Spinal cord (tissue), 10 donors: ENCODE data around the gene FAM216A. TPM values are rescaled to one million over a fixed set of nuclear protein-coding genes. Genes with fewer than 3 reads are reported as not detected.
"Not testable (repeated sequence)": the region's sequence is repeated elsewhere in the genome, so short reads cannot be mapped to it uniquely, and the experiment has no call there.

Experiments
- DNase-seq, 6 donors: peaks; one replicate each; pipeline versions ENCODE4 v3.0.0 to v3.0.0-alpha.2; 2013 to 2015; ENCODE audit warnings: low spot score in 6 of 6, low read depth in 4 of 6
- H3K27ac ChIP-seq: one replicate; pipeline ENCODE4 v1.5.1; 2013; ENCODE audit warnings: low read depth, low read length, control low read depth
- H3K27me3 ChIP-seq: one replicate; pipeline ENCODE4 v1.6.1; 2013; ENCODE audit warnings: low read length; ENCODE audit not compliant: control insufficient read depth, insufficient read depth
- H3K36me3 ChIP-seq: one replicate; pipeline ENCODE4 v1.6.1; 2013; ENCODE audit warnings: low read length; ENCODE audit not compliant: control insufficient read depth, insufficient read depth
- H3K4me1 ChIP-seq: one replicate; pipeline ENCODE4 v1.6.1; 2013; ENCODE audit warnings: low read length; ENCODE audit not compliant: control insufficient read depth, insufficient read depth
- H3K4me3 ChIP-seq: one replicate; pipeline ENCODE4 v1.5.1; 2013; ENCODE audit warnings: low read depth, low read length, control low read depth
- H3K9me3 ChIP-seq: one replicate; pipeline ENCODE4 v1.6.1; 2013; ENCODE audit warnings: low read length; ENCODE audit not compliant: control insufficient read depth, insufficient read depth
- WGBS: methylation state at CpG from one replicate; pipeline ENCODE4 v1.1.5; 2013; ENCODE audit warnings: missing lambda C conversion rate; ENCODE audit not compliant: insufficient coverage; 5-methylcytosine and 5-hydroxymethylcytosine counted together
- long read RNA-seq, 4 donors: transcript quantifications; one replicate each; lab custom pipeline, GENCODE V29; 2026
- polyA plus RNA-seq, 2 donors: library from polyadenylated mRNA; unstranded; fragments of 120-200 nt; gene quantifications; one replicate each; pipeline ENCODE4 v1.2.1, GENCODE V29; 2013; ENCODE audit not compliant: insufficient read length in 2 of 2
- total RNA-seq, 2 donors: library from RNA; depleted of rRNA in 1 of 2; stranded (reverse); fragments of 120-200 nt in 1 of 2; fragments of >200 nt in 1 of 2; gene quantifications; one replicate each; pipeline versions ENCODE4 v1.2.3 to v1.2.4, GENCODE V29; 2013 to 2014
- donor health status: healthy.

Gene FAM216A, protein sequence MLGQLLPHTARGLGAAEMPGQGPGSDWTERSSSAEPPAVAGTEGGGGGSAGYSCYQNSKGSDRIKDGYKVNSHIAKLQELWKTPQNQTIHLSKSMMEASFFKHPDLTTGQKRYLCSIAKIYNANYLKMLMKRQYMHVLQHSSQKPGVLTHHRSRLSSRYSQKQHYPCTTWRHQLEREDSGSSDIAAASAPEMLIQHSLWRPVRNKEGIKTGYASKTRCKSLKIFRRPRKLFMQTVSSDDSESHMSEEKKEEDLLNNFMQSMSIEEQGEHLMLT
- total RNA-seq: 10 to 100 TPM; 24.4 to 37.4 TPM
- polyA plus RNA-seq: 10 to 100 TPM; 69.5 to 77.2 TPM
- long read RNA-seq, donor 1, transcript FAM216A-204 (2 exons, 1,384 nt): minor isoform, 7 of 52 reads
- long read RNA-seq, donor 1, transcript FAM216A-201 (7 exons, 1,582 nt): major isoform, 30 of 52 reads
- long read RNA-seq, donor 1, partial matches to known transcripts: 6 of 52 reads
- long read RNA-seq, donor 1, other reads (novel, unspliced or antisense): 9 of 52 reads
- long read RNA-seq, donor 2, transcript FAM216A-201 (7 exons, 1,582 nt): major isoform, 11 of 13 reads
- long read RNA-seq, donor 2, partial matches to known transcripts: 0 of 13 reads
- long read RNA-seq, donor 2, other reads (novel, unspliced or antisense): 0 of 13 reads
- long read RNA-seq, donor 3, transcript FAM216A-201 (7 exons, 1,582 nt): major isoform, 7 of 123 reads
- long read RNA-seq, donor 3, partial matches to known transcripts: 115 of 123 reads
- long read RNA-seq, donor 3, other reads (novel, unspliced or antisense): 0 of 123 reads
- long read RNA-seq, donor 4, transcript FAM216A-201 (7 exons, 1,582 nt): major isoform, 8 of 490 reads
- long read RNA-seq, donor 4, partial matches to known transcripts: 428 of 490 reads
- long read RNA-seq, donor 4, other reads (novel, unspliced or antisense): 52 of 490 reads

DNA sequence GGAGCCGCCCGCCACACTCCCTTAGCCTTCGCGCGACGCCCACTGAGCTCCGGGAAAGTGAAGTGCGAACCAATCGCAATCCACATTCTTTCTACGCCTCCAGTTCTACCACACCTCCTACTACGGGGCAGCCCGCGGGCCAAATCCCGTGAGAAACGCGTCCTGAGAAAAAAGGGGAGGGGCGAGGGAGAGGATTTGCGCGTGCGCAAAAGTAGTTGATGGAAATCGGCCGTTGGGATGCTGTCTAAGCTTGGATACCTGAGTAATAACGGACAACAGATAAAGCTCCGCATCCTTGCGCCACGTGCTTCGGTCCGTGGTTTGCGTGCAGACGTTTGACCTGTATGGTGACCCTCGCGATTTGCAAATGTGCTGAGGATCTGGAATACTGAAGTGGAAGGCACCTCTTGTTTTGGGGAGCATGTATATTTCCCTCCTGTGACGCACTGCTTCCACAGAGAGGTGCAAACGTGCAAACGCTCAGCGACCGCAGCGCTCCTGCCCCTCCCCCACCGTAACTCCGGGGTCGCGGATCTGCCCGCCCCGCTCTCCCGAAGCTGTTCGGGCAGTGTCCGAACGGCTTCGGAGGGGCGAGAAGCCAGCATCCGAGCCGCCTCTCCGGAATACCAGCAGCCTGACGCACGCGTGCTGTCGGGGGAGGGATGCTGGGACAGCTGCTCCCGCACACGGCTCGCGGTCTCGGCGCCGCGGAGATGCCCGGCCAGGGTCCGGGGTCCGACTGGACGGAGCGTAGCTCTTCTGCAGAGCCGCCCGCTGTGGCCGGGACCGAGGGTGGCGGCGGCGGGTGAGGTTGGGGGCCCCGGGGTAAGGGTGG is at the start of gene FAM216A, which contains the start of gene GPN3:
Gene FAM216A, plus strand, starts transcription at position 632 of the 835 bp plus-strand sequence. Its CDS starts 31 bp downstream, at position 663.
Gene GPN3, minus strand, starts transcription at position 44 of the 835 bp plus-strand sequence. CDS start 54 bp downstream, outside the sequence.
- peaks cover 6% of the 10 kb centered on the region for H3K36me3 ChIP-seq
- WGBS: under 1% methylated on average over 73 of the region's 78 CpGs

DNA sequence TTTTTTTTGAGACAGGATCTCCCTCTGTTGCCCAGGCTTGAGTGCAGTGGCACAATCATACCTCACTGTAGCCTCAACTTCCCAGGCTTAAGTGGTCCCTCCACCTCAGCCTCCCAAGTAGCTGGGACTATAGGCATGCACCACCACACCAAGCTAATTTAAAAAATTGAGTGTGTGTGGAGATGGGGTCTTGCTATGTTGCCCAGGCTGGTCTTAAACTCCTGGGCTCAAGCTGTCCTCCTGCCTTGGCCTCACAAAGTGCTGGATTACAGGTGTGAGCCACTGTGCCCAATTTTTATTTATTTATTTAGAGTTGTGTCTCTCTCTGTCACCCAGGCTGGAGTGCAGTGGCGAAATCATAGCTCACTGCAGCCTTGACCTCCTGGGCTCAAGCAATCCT is 48.0 kb upstream of the FAM216A start:
- not testable (repeated sequence) for H3K27ac ChIP-seq, H3K4me1 ChIP-seq, H3K36me3 ChIP-seq, H3K27me3 ChIP-seq, DNase-seq, H3K9me3 ChIP-seq, H3K4me3 ChIP-seq
- no CpG with 5 or more reads among the region's 1 CpG for WGBS

More for the DNA sequence above, at the start of gene FAM216A, which contains the start of gene GPN3:
- peaks cover 20% of the 10 kb centered on the region for H3K4me1 ChIP-seq
- no peaks in the 10 kb centered on the region for H3K27me3 ChIP-seq
- DNase-seq: peak; percentile 96 to 100 (median 99)
- peak within 1 kb of the TSS; percentile 88 for H3K4me3 ChIP-seq
- H3K27ac ChIP-seq: peak within 1 kb of the TSS; percentile 99
- H3K9me3 ChIP-seq: no peaks in the 10 kb centered on the region

DNA sequence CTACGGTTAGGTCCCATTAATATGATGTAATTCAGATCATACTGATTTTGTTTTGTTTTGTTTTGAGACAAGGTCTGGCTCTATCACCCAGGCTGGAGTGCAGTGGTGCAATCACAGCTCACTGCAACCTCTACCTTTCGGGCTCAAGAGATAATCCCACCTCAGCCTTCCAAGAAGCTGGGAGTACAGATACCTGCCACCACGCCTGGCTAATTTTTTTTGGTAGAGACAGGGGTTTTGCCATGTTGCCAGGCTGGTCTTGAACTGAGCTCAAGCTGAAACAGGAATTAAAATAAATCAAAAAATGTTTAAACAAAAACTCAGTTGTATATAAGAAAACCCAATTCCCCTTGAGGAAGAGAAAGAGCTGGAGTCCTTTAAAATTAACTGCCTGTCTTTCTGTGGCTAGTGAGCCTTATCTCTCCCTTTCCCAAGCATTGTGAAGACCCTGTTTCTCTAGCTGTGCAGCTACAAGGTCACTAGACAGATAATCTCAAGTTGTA is 47.4 kb upstream of the FAM216A start:
- Histone ChIP-seq H3K27ac (no peak overlapping the region), H3K27me3 (no peaks in the 10 kb centered on the region), H3K4me1 (no peaks in the 10 kb centered on the region), H3K9me3 (no peaks in the 10 kb centered on the region), H3K36me3 (no peaks in the 10 kb centered on the region), H3K4me3 (no peak overlapping the region)
- no peak for DNase-seq
- no CpG with 5 or more reads among the region's 3 CpGs for WGBS

GRCh38 chr12:110421701-110422100 is 46.9 kb upstream of the FAM216A start:
- H3K27me3 ChIP-seq: no peaks in the 10 kb centered on the region
- H3K27ac ChIP-seq: no peak overlapping the region
- no peaks in the 10 kb centered on the region for H3K4me1 ChIP-seq
- no CpG with 5 or more reads among the region's 4 CpGs for WGBS
- no peak overlapping the region for H3K4me3 ChIP-seq
- DNase-seq: no peak
- no peaks in the 10 kb centered on the region for H3K36me3 ChIP-seq
- H3K9me3 ChIP-seq: no peaks in the 10 kb centered on the region

DNA sequence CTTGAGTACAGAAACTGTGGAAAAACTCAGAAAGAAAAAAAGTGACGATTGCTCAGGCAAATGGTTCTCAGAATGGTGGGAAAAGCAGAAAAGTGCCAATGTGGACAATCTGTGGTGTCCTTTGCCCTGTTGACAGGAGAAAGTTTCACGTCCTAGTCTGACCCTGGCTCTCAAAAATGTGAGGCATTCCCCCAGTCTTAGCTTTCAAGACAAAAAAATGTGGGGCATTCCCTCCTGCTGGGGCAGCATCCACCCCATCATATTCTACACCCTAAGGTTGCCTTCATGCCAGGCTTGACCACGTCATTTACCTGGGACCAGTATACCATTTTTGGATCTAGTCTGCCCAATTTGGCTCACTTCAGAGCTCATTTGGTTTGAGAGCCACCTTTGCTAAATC is 44.4 kb upstream of the FAM216A start:
- Histone ChIP-seq H3K4me3 (no peak overlapping the region), H3K27ac (no peak overlapping the region), H3K4me1 (no peaks in the 10 kb centered on the region), H3K36me3 (no peaks in the 10 kb centered on the region), H3K27me3 (no peaks in the 10 kb centered on the region), H3K9me3 (no peaks in the 10 kb centered on the region)
- no peak for DNase-seq
- 82% methylated on average over 3 of the region's 3 CpGs for WGBS

GRCh38 chr12:110426406-110426805 is 42.2 kb upstream of the FAM216A start:
- WGBS: 100% methylated on average over 1 of the region's 3 CpGs
- H3K4me1 ChIP-seq: peaks cover under 1% of the 10 kb centered on the region
- H3K27me3 ChIP-seq: no peaks in the 10 kb centered on the region
- no peak overlapping the region for H3K4me3 ChIP-seq
- H3K9me3 ChIP-seq: no peaks in the 10 kb centered on the region
- H3K27ac ChIP-seq: no peak overlapping the region
- H3K36me3 ChIP-seq: no peaks in the 10 kb centered on the region
- no peak for DNase-seq

DNA sequence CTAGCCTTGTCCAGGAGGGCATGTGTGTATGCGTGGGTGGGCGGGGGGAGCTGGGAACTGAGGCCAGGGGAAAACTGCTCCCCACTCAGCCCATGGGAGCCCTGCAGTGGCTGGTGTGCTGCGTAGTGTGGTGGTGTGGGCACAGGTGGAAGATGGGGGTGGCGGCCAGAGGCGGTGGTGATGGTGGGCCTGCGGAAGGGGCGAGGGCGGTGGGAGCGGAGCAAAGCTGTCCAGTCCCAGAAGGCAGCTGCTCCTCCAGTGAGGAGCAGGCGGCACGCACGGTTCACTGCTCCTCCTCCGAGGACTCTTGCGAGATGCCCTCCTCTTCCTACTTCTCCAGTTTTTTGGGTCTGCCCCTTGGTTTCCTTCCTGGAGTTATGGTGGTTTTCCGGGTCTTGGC is 39.0 kb upstream of the FAM216A start:
- not testable (repeated sequence) for H3K9me3 ChIP-seq, H3K4me1 ChIP-seq, H3K4me3 ChIP-seq, H3K27me3 ChIP-seq, H3K27ac ChIP-seq, DNase-seq
- 97% methylated on average over 10 of the region's 15 CpGs for WGBS
- H3K36me3 ChIP-seq: peaks cover 11% of the 10 kb centered on the region

- H3K27me3 ChIP-seq: no peaks in the 10 kb centered on the region
- H3K27ac ChIP-seq: no peak overlapping the region
- WGBS: 93% methylated on average over 3 of the region's 12 CpGs
- H3K4me1 ChIP-seq: peaks cover 5% of the 10 kb centered on the region
- H3K36me3 ChIP-seq: peaks cover 20% of the 10 kb centered on the region
- H3K4me3 ChIP-seq: peak overlapping the region; percentile 47
- no peaks in the 10 kb centered on the region for H3K9me3 ChIP-seq
- DNase-seq: no peak
These were observed 36.6 kb upstream of the FAM216A start for GRCh38 chr12:110431957-110432587.
